Right lobe of liver (tissue), 4 donors: ENCODE measurements around the gene ANKRD13D.

Source experiments
- POLR2A ChIP-seq: fragments of 450-650 bp; IDR thresholded peaks from one replicate; pipeline ENCODE4 v1.6.1; 2017; ENCODE audit warnings: antibody characterized with exemption, mild to moderate bottlenecking
- TF ChIP-seq, protein P1 (sequence below), 4 donors: fragments of 200-600 bp in 3 of 4; fragments of 450-650 bp in 1 of 4; IDR thresholded peaks; one replicate each; pipeline versions ENCODE4 v1.5.1 to v1.8.0; 2016 to 2022; ENCODE audit warnings: antibody characterized with exemption in 4 of 4, mild to moderate bottlenecking in 2 of 4
- donor health status: DM: no; HTN: no; CAD: no.
- donor health status: DM: no; HTN: no; CAD: no.
- donor health status: DM: no; HTN: yes; CAD: no.

DNA sequence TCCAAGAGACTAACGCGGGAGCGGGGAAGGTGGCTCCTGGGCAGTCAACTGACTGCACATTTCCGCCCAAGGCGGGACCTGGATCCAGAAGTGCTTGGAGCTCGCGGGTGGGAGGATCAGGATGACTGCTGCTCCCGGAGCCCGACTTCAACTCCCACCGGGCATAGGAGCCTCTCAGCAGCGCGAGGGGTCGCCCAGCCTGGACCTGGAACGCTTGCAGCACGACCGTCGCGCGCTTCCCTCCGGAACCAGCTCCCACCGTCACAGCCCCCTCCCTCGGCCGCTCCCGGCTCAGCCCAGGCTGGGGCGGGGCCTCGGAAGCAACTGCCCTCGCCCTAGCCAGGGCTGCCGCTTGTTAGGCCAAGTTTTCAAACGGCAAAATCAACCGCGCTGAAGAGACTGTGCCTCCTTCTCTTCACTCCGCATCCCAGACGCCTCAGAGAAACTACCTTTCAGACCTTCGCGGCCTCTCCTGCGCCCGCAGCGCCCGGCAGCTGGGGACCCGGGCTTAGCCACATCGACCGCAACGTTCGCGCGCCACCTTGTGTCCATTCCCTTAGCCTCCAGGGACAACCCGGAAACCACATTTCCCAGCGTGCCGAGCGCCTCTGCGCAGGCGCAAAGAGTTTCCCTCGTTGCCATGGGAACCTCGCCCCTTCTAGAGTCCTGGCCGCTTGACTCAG, 28.2 kb downstream of the ANKRD13D start:
- TF ChIP-seq, protein P1, sequence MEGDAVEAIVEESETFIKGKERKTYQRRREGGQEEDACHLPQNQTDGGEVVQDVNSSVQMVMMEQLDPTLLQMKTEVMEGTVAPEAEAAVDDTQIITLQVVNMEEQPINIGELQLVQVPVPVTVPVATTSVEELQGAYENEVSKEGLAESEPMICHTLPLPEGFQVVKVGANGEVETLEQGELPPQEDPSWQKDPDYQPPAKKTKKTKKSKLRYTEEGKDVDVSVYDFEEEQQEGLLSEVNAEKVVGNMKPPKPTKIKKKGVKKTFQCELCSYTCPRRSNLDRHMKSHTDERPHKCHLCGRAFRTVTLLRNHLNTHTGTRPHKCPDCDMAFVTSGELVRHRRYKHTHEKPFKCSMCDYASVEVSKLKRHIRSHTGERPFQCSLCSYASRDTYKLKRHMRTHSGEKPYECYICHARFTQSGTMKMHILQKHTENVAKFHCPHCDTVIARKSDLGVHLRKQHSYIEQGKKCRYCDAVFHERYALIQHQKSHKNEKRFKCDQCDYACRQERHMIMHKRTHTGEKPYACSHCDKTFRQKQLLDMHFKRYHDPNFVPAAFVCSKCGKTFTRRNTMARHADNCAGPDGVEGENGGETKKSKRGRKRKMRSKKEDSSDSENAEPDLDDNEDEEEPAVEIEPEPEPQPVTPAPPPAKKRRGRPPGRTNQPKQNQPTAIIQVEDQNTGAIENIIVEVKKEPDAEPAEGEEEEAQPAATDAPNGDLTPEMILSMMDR (IDR thresholded peaks at IDR 0.05): peak; percentile 93 to 99 (median 96)
- TF ChIP-seq POLR2A: peak; percentile 56
